AG04449 (cell line): Measurements from ENCODE around the gene DST.

ENCODE experiments used
- CTCF ChIA-PET: fragments of 350-600 bp; formaldehyde crosslinking; extraction: SDS; loops from one replicate; lab custom pipeline; 2021; ENCODE audit warnings: antibody characterized with exemption; lab: Yijun Ruan, JAX
- POLR2A ChIA-PET: fragments of 400-600, 350-600 bp; formaldehyde crosslinking; extraction: SDS; loops from one replicate; lab custom pipeline; 2020; ENCODE audit warnings: antibody characterized with exemption, inconsistent platforms; lab: Yijun Ruan, JAX
- DNase-seq: peaks from one replicate; pipeline ENCODE4 v3.0.0-alpha.2; 2010; ENCODE audit warnings: low read depth, low spot score
- H3K4me3 ChIP-seq: 2 replicates; pipeline ENCODE4 v1.5.1; 2011; ENCODE audit warnings: low read depth, mild to moderate bottlenecking, control low read depth, low read length
- CTCF ChIP-seq: IDR thresholded peaks from one replicate; pipeline ENCODE4 v1.5.1; 2011; ENCODE audit warnings: mild to moderate bottlenecking, moderate library complexity, low read length, control low read depth, inconsistent platforms; ENCODE audit not compliant: insufficient read depth; ENCODE audit errors: missing control alignments

The DST gene

GRCh38 chr6:56532766-56533551, 109.7 kb downstream of the DST start:
- H3K4me3 ChIP-seq: no peak overlapping the region
- ChIA-PET CTCF (interaction anchor here (1.0 to 8.2 kb wide), 3 partner anchors 9 to 60 kb away, joined by 5 to 58 read pairs (median 5); no protein-coding TSS in a partner anchor), POLR2A (no interaction called here)
- TF ChIP-seq CTCF: no peak
- DNase-seq: no peak

GRCh38 chr6:56531839-56532595, 110.7 kb downstream of the DST start:
- DNase-seq: no peak
- POLR2A ChIA-PET: no interaction called here
- no peak overlapping the region for H3K4me3 ChIP-seq
- CTCF ChIA-PET: interaction anchor here (1.3 to 8.2 kb wide), 4 partner anchors 8 to 174 kb away, joined by 3 to 58 read pairs (median 7); no protein-coding TSS in a partner anchor
- no peak for TF ChIP-seq CTCF

GRCh38 chr6:56529594-56530191, 113.0 kb downstream of the DST start:
- DNase-seq: no peak
- no peak for TF ChIP-seq CTCF
- CTCF ChIA-PET: interaction anchor here (3.2 to 8.2 kb wide), 2 partner anchors 10 to 12 kb away, joined by 9 to 58 read pairs; no protein-coding TSS in a partner anchor
- no peak overlapping the region for H3K4me3 ChIP-seq
- POLR2A ChIA-PET: no interaction called here

- no peak overlapping the region for H3K4me3 ChIP-seq
- POLR2A ChIA-PET: interaction anchor here (0.6 to 1.4 kb wide), 2 partner anchors 14 to 216 kb away, joined by 5 to 7 read pairs; no protein-coding TSS in a partner anchor
- peak; percentile 95 for DNase-seq
- no peak for TF ChIP-seq CTCF
- CTCF ChIA-PET: interaction anchor here (1.0 to 8.2 kb wide), 5 partner anchors 13 to 158 kb away, joined by 3 to 58 read pairs (median 4); no protein-coding TSS in a partner anchor
Measured at GRCh38 chr6:56528412-56528841, 114.3 kb downstream of the DST start.

GRCh38 chr6:56527934-56528333, 114.8 kb downstream of the DST start:
- ChIA-PET POLR2A (interaction anchor here (0.6 to 1.4 kb wide), 3 partner anchors 14 to 216 kb away, joined by 3 to 7 read pairs (median 5); no protein-coding TSS in a partner anchor), CTCF (interaction anchor here (0.8 to 8.2 kb wide), 6 partner anchors 13 to 157 kb away, joined by 3 to 58 read pairs (median 4); no protein-coding TSS in a partner anchor)
- no peak for TF ChIP-seq CTCF
- no peak for DNase-seq
- no peak overlapping the region for H3K4me3 ChIP-seq
